ENCODE measurements around the gene RCOR2. TPM values are rescaled to one million over a fixed set of nuclear protein-coding genes. Genes with fewer than 3 reads are reported as not detected.
A peak's percentile ranks its signal among the peaks of the same experiment; 100 is the strongest.

Gene RCOR2
- total RNA-seq, 1 donor, result 2.9 TPM

DNA sequence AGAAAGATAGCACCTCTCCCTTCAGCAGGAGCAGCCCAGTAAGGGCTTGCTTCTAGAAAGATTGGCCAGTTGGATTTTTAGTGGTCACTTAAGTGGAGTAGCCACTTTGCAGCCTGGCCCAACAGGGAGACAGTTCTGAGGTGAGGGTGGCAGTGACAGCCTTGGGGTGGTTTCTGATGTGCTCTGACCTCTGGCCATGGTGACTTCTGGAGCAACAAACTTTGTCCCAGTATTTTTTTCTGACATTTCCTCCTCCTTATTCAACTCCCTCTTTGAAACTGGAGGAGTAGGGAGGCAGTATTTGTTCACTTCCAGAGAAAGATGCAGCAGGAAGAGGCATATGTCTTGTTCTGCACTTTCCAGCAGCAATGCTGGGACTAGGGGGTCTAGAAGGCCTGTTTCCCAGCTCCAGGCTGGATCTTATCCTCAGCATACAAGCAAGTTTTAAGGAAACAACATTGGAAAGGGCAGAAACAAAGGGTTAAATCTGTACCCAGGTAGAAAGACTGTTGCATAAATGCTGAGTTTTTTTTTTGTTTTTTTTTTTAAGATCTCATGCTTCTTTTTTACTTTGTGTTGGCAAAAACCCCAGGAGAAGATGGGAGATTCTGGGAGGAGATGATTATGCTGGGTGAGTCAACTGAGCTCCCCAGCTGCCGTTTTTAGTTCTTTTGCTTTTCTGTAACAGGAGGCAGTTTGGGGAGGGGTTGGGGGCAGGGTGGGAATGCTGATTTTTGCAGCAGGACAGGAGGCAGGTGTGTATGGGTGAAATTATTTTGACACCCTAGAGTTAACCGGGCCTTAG is 37.2 kb downstream of the RCOR2 start:
- H3K4me3 ChIP-seq (ENCODE audit: low read depth, low read length), result no peak overlapping the region
- TF ChIP-seq, protein P1, sequence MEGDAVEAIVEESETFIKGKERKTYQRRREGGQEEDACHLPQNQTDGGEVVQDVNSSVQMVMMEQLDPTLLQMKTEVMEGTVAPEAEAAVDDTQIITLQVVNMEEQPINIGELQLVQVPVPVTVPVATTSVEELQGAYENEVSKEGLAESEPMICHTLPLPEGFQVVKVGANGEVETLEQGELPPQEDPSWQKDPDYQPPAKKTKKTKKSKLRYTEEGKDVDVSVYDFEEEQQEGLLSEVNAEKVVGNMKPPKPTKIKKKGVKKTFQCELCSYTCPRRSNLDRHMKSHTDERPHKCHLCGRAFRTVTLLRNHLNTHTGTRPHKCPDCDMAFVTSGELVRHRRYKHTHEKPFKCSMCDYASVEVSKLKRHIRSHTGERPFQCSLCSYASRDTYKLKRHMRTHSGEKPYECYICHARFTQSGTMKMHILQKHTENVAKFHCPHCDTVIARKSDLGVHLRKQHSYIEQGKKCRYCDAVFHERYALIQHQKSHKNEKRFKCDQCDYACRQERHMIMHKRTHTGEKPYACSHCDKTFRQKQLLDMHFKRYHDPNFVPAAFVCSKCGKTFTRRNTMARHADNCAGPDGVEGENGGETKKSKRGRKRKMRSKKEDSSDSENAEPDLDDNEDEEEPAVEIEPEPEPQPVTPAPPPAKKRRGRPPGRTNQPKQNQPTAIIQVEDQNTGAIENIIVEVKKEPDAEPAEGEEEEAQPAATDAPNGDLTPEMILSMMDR (IDR thresholded peaks at IDR 0.05; ENCODE audit: insufficient read depth, low read length), result no peak
- DNase-seq (ENCODE audit: low read depth), result peak; percentile 78

DNA sequence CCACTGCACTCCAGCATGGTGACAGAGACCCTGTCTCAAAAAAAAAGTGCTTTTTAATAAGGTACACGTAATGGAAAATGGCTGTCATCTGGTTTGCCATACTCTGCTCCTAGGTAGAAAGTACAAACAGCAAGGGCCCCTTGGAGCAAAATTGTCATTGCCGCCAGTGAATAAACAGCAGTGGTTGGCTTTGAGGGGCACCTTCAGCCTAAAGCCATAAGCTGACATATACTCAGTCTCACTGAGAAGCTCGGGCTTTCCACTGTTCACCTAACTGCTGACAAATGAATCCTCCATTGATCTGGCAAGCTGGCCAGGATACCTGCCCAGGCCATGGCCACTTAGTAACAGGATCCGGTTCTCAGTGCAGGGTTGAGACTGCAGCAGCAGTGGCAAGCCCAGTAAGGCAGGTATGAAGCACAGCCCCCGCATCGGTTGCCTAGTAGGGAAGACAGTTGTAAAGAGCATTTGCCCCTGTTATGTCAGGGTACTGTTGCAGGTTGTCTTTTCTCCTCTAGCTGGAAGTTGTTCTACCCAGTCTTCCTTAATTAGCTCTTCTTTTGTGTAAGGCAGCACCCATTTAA is 39.2 kb downstream of the RCOR2 start:
- no peak overlapping the region for H3K4me3 ChIP-seq (ENCODE audit: low read depth, low read length)
- no peak for DNase-seq (ENCODE audit: low read depth)
- TF ChIP-seq, protein P1 (IDR thresholded peaks at IDR 0.05; ENCODE audit: insufficient read depth, low read length), result no peak

DNA sequence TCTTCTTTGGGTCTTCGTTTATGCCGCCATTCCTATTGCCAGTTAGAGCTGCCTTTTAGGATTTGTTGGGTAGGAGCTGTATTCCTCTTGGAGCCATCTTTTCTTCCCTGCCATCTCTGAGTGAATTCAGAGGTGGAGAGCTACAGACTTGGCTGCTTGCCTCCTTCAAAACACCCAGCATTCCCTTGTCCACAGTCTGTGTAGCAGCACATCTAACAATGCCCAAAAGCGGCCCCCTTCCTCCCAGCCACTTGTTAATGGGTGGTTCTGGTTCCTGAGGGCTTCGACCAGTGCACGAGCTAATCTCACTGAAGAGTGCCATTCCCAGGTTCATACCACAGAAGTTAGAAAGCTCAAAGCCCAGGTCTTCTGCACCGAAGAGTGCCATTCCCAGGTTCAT is 40.3 kb downstream of the RCOR2 start:
- TF ChIP-seq, protein P1 (IDR thresholded peaks at IDR 0.05; ENCODE audit: insufficient read depth, low read length), result no peak
- DNase-seq (ENCODE audit: low read depth), result no peak
- no peak overlapping the region for H3K4me3 ChIP-seq (ENCODE audit: low read depth, low read length)

DNA sequence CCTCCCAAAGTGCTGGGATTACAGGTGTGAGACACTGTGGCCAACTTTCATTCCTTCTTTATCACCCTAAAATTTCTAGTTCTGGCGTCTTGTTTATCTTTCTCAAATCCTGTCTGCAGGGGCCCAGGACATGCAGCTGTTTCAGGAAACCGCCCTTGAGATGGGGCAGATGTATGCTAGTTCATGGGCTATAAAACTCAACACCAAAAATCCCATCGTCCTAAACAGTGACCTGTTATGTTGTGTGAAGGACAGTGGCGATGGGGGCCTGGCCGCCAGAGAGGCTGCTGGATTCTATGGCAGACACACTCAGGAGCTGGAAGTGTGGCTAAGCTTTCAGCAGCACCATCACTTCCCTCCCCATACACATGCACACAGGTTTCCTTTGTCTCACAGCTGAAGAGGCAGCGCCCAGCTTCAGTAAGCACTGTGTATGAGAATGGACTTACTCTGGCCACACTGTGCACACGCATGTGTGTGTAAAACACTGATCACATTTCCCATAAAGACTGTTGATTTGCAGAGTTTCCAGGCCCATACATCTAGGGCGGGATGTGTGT is 41.4 kb downstream of the RCOR2 start:
- TF ChIP-seq, protein P1 (IDR thresholded peaks at IDR 0.05; ENCODE audit: insufficient read depth, low read length), result no peak
- DNase-seq (ENCODE audit: low read depth), result no peak
- no peak overlapping the region for H3K4me3 ChIP-seq (ENCODE audit: low read depth, low read length)

DNA sequence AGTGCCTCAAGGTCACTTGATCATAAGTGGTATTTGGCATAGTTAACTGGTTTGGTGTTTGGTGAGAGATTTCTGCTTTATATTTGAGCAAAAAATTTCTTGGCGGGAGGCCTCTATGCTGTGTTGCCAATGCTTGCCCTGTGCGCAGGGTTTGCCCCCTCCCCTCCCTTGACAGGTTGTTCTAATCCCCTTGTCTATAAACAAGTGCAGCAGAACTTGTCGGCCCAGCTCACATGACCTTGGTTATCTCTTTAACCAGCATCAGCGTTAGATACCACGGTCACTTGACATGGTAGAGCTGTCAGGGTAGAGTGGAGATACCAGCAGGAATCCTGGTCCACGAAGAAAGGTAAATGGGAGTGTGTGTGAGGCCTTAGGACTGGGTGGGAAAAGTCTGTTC is 42.5 kb downstream of the RCOR2 start:
- no peak overlapping the region for H3K4me3 ChIP-seq (ENCODE audit: low read depth, low read length)
- DNase-seq (ENCODE audit: low read depth), result no peak
- TF ChIP-seq, protein P1 (IDR thresholded peaks at IDR 0.05; ENCODE audit: insufficient read depth, low read length), result no peak

DNA sequence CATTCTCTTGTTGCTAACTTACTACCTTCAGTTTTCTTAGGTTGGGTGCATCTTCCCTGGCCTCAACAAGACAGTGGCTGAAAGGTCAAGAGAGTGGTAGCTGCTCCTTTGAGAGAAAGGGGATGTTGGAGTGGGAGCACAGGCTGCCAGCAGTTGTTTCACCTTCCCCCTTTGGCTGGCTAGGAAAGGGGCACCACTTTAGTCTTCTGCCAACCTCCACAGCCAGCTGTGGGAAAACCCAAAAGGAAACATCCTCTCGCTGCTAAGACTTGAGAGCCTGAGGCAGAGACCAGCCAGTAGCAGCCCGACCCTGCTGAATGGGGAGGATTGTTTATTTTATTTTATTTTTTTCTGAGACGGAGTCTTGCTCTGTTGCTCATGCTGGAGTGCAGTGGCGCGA is 43.7 kb downstream of the RCOR2 start:
- TF ChIP-seq, protein P1 (IDR thresholded peaks at IDR 0.05; ENCODE audit: insufficient read depth, low read length), result no peak
- H3K4me3 ChIP-seq (ENCODE audit: low read depth, low read length), result no peak overlapping the region
- no peak for DNase-seq (ENCODE audit: low read depth)

Data from fibroblast of the aortic adventitia (primary cell).